ENCODE measurements around the gene VRK3.

The VRK3 gene

DNA sequence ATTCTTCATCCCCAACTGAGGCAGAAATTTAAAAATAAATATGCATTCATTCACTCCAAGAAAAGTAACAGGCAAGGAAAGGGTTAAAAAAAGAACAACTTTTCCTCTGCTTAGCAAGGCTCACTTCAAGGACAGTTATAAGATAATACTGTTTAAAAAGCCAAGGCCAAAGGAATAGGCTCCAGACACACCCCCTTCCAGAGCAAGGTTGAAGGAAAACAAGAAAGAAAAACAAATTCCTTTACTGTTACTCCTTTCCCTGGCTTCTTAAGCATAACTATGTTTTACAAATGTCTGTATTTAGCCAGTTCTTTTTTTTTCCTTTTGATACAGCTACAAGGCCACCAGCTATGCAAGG lies 72.7 kb downstream of the VRK3 start:
- Histone ChIP-seq H3K9me2 (ENCODE audit: low read depth, low read length) (no peaks in the 10 kb centered on the region), H3K27ac (ENCODE audit: low read depth, low read length, poor library complexity, severe bottlenecking) (no peak overlapping the region), H2AFZ (ENCODE audit: low read length) (no peak overlapping the region), H3K4me2 (ENCODE audit: low read length) (no peak overlapping the region), H3K36me3 (ENCODE audit: insufficient read depth, low read length) (no peaks in the 10 kb centered on the region; the same call in 1 of the 2 replicates), H3K27me3 (ENCODE audit: insufficient read depth, low read length) (peaks cover 8% of the 10 kb centered on the region), H3K4me3 (ENCODE audit: low read depth, low read length, poor library complexity, severe bottlenecking) (no peak overlapping the region), H3F3A (ENCODE audit: insufficient read depth, low read length) (no peaks in the 10 kb centered on the region), H3K4me1 (ENCODE audit: insufficient read depth, low read length, severe bottlenecking) (peaks cover 7% of the 10 kb centered on the region), H4K20me1 (ENCODE audit: insufficient read depth, low read length) (no peaks in the 10 kb centered on the region), H3K79me2 (ENCODE audit: insufficient read depth, low read length) (no peaks in the 10 kb centered on the region), H3K9ac (ENCODE audit: low read length) (no peak overlapping the region), H3K9me3 (ENCODE audit: low read length) (no peaks in the 10 kb centered on the region)
- no peak for TF ChIP-seq EZH2 (IDR thresholded peaks at IDR 0.05; ENCODE audit: borderline replicate concordance, low read length)
- TF ChIP-seq, protein P1, sequence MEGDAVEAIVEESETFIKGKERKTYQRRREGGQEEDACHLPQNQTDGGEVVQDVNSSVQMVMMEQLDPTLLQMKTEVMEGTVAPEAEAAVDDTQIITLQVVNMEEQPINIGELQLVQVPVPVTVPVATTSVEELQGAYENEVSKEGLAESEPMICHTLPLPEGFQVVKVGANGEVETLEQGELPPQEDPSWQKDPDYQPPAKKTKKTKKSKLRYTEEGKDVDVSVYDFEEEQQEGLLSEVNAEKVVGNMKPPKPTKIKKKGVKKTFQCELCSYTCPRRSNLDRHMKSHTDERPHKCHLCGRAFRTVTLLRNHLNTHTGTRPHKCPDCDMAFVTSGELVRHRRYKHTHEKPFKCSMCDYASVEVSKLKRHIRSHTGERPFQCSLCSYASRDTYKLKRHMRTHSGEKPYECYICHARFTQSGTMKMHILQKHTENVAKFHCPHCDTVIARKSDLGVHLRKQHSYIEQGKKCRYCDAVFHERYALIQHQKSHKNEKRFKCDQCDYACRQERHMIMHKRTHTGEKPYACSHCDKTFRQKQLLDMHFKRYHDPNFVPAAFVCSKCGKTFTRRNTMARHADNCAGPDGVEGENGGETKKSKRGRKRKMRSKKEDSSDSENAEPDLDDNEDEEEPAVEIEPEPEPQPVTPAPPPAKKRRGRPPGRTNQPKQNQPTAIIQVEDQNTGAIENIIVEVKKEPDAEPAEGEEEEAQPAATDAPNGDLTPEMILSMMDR (IDR thresholded peaks at IDR 0.05; ENCODE audit: low read length), result no peak

DNA sequence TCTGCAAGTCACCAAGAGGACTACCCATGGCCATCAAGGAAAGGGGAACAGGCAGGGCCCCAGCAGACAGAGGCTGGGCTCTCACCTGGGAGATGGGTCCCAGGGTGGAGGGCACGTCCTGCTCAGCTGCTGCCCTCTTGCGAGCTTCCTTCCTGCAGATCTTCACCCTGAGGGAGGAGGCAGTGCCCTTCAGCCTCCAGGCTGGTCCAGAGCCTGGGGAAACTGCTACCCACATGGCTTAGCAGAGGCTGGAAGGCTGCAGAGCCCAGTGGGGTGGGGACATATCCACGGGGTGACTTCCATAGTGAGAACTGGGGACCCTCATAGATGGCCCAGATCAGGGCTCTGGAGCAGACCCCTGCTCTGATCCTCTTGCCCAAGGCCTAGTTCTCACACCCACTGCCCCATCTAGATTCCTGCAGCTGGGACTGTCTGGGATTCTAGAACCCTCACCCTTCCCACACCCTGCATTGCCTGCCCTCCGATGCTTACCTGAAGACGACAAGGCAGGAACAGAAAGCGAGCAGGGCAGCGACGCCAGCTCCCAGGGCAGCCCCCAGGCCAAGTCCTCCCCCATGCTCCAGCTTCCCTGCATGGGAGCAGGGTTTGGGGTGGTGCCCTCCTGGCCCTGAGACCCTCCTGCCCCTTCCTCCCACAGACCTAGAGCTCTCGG lies 73.2 kb downstream of the VRK3 start:
- peaks cover 7% of the 10 kb centered on the region for H3K4me1 ChIP-seq (ENCODE audit: insufficient read depth, low read length, severe bottlenecking)
- no peak overlapping the region for H3K27ac ChIP-seq (ENCODE audit: low read depth, low read length, poor library complexity, severe bottlenecking)
- no peaks in the 10 kb centered on the region for H3K9me3 ChIP-seq (ENCODE audit: low read length)
- H3K27me3 ChIP-seq (ENCODE audit: insufficient read depth, low read length), result peaks cover 8% of the 10 kb centered on the region
- TF ChIP-seq EZH2 (IDR thresholded peaks at IDR 0.05; ENCODE audit: borderline replicate concordance, low read length), result no peak
- TF ChIP-seq, protein P1 (IDR thresholded peaks at IDR 0.05; ENCODE audit: low read length), result no peak
- no peak overlapping the region for H3K4me2 ChIP-seq (ENCODE audit: low read length)
- H3K36me3 ChIP-seq (ENCODE audit: insufficient read depth, low read length), result no peaks in the 10 kb centered on the region; the same call in 1 of the 2 replicates
- no peaks in the 10 kb centered on the region for H3K79me2 ChIP-seq (ENCODE audit: insufficient read depth, low read length)
- H4K20me1 ChIP-seq (ENCODE audit: insufficient read depth, low read length), result no peaks in the 10 kb centered on the region
- H3K9me2 ChIP-seq (ENCODE audit: low read depth, low read length), result no peaks in the 10 kb centered on the region
- H3K9ac ChIP-seq (ENCODE audit: low read length), result no peak overlapping the region
- H3K4me3 ChIP-seq (ENCODE audit: low read depth, low read length, poor library complexity, severe bottlenecking), result no peak overlapping the region
- no peak overlapping the region for H2AFZ ChIP-seq (ENCODE audit: low read length)
- no peaks in the 10 kb centered on the region for H3F3A ChIP-seq (ENCODE audit: insufficient read depth, low read length)

DNA sequence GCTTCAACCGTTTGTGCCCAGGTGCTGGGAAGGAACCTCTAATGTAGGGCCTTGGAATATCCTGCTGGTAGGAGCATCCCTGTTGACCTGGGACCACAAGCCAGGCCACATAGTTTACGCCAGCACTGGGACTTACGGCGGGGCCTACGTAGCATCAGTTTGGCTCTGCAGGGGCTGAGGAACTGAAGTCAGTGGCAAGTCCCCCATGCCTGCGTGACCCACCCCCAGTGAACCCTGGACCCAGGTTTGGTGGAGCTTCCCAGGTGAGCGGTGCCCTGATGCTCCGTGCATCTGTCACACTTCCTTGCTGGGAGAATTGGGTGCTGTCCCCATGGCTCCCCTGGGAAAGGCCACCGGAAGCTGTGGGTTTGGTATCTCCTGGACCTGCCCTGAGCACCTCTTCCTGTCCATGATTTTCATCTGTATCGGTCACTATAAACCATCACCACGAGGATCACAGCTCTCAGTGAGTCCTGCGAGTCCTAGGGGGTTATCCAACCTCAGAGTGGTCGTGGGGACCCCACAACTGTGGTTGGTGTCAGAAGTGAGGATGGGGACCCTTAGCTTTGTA lies 74.1 kb downstream of the VRK3 start:
- no peaks in the 10 kb centered on the region for H4K20me1 ChIP-seq (ENCODE audit: insufficient read depth, low read length)
- H3K4me3 ChIP-seq (ENCODE audit: low read depth, low read length, poor library complexity, severe bottlenecking), result no peak overlapping the region
- H3K9me2 ChIP-seq (ENCODE audit: low read depth, low read length), result no peaks in the 10 kb centered on the region
- H3K4me1 ChIP-seq (ENCODE audit: insufficient read depth, low read length, severe bottlenecking), result peaks cover 7% of the 10 kb centered on the region
- H3K9ac ChIP-seq (ENCODE audit: low read length), result no peak overlapping the region
- H3F3A ChIP-seq (ENCODE audit: insufficient read depth, low read length), result no peaks in the 10 kb centered on the region
- no peak overlapping the region for H2AFZ ChIP-seq (ENCODE audit: low read length)
- H3K9me3 ChIP-seq (ENCODE audit: low read length), result no peaks in the 10 kb centered on the region
- no peak for TF ChIP-seq EZH2 (IDR thresholded peaks at IDR 0.05; ENCODE audit: borderline replicate concordance, low read length)
- TF ChIP-seq, protein P1 (IDR thresholded peaks at IDR 0.05; ENCODE audit: low read length), result no peak
- H3K27me3 ChIP-seq (ENCODE audit: insufficient read depth, low read length), result peaks cover 8% of the 10 kb centered on the region
- no peak overlapping the region for H3K27ac ChIP-seq (ENCODE audit: low read depth, low read length, poor library complexity, severe bottlenecking)
- no peaks in the 10 kb centered on the region for H3K79me2 ChIP-seq (ENCODE audit: insufficient read depth, low read length)
- H3K36me3 ChIP-seq (ENCODE audit: insufficient read depth, low read length), result no peaks in the 10 kb centered on the region; the same call in 1 of the 2 replicates
- H3K4me2 ChIP-seq (ENCODE audit: low read length), result no peak overlapping the region

Data from OCI-LY1 (cell line).